ENCODE data around the gene CMC4.

DNA sequence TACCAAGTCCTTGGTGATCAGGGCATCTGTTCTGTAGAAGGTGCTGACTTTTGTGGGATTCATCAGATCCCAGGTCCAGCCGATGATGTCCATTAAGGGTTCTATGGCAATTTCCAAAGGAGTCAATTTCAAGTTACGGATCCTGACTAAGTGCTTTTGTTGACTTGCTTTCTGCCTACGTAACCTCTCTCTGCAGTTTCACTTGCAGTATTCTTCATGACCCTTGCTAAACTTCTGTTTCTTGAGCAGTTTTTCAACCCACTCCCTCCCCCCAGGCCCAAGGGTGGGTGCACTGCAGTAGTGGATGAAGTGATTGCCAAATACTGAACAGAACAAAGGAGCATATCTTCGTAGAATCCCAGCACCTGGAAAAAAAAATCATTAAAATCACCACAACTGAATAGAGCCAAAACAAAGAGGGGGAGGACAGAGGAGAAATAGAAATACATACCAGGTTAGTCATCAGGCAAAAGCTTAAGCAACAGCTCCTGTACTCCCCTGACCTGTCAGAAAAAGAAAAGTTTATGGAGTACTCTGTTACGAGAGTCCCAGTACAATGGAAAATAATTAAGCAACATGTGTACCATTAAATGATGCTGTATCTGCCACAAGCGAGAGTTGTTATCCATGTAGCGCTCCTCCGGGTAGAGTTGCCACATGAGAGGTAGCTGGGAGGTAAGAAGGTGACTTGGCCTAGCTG is 5.8 kb downstream of the CMC4 start:
- no peak for TF ChIP-seq CTCF (IDR thresholded peaks at IDR 0.05)
- TF ChIP-seq POLR2A (IDR thresholded peaks at IDR 0.05): no peak
